ENCODE data around the gene LMNA.

GRCh38 chr1:156162430-156163037 is 48.0 kb downstream of the LMNA start:
- no peak for TF ChIP-seq CTCF (conservative IDR thresholded peaks at IDR 0.05; ENCODE audit: low read length)
- no peak for TF ChIP-seq EZH2phosphoT487 (IDR thresholded peaks at IDR 0.05; ENCODE audit: borderline replicate concordance)

All from Loucy (cell line).